ENCODE data around the gene TMEM62. TPM values are rescaled to one million over a fixed set of nuclear protein-coding genes. Genes with fewer than 3 reads are reported as not detected.

Gene TMEM62
- total RNA-seq, 2 experiments from 2014 or later, result 24.2 to 27.4 TPM

DNA sequence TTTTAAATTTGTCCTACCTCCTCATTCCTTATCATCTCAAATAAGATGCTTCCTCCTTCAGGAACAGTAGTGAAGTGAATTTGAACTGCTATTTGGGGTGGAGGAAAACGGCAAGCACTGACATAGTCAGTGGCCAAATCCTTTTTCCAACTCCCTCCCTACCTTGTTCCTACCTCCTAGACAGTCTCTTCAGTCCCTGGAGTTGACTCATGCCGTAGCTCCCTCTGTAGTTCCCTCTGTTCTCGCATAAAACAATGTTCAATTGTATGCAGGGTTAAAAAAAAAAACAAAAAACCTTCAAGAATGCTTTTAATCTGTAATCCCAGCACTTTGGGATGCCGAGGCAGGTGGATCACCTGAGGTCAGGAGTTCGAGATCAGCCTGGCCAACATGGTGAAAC lies 29.0 kb upstream of the TMEM62 start:
- intact Hi-C loops (cut with micrococcal nuclease; ENCODE audit: unreplicated experiment), result no loop called here
- peaks cover 57% of the 10 kb centered on the region for H3K79me2 ChIP-seq (ENCODE audit: insufficient read depth, low read depth, low read length)
- TF ChIP-seq, protein P1, sequence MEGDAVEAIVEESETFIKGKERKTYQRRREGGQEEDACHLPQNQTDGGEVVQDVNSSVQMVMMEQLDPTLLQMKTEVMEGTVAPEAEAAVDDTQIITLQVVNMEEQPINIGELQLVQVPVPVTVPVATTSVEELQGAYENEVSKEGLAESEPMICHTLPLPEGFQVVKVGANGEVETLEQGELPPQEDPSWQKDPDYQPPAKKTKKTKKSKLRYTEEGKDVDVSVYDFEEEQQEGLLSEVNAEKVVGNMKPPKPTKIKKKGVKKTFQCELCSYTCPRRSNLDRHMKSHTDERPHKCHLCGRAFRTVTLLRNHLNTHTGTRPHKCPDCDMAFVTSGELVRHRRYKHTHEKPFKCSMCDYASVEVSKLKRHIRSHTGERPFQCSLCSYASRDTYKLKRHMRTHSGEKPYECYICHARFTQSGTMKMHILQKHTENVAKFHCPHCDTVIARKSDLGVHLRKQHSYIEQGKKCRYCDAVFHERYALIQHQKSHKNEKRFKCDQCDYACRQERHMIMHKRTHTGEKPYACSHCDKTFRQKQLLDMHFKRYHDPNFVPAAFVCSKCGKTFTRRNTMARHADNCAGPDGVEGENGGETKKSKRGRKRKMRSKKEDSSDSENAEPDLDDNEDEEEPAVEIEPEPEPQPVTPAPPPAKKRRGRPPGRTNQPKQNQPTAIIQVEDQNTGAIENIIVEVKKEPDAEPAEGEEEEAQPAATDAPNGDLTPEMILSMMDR (conservative IDR thresholded peaks at IDR 0.05; ENCODE audit: low read length), result no peak
- no peak for TF ChIP-seq EZH2phosphoT487 (IDR thresholded peaks at IDR 0.05; ENCODE audit: borderline replicate concordance, low read depth, low read length)
- H3K4me1 ChIP-seq (ENCODE audit: insufficient read depth, low read length, poor library complexity, severe bottlenecking), result peaks cover 20% of the 10 kb centered on the region
- no TSS peak for BruUV-seq (replicated peaks)
- no peak for DNase-seq (ENCODE audit: low spot score)
- POLR2A ChIA-PET, result interaction anchor here (0.9 kb wide), 1 partner anchor 32 kb away, joined by 3 read pairs; no protein-coding TSS in a partner anchor
- no peaks in the 10 kb centered on the region for H3K9me2 ChIP-seq (ENCODE audit: insufficient read depth, low read length)
- no peak overlapping the region for H3K27ac ChIP-seq (ENCODE audit: low read depth, low read length, poor library complexity, severe bottlenecking)
- H2AFZ ChIP-seq (ENCODE audit: low read length), result no peak overlapping the region
- CTCF ChIA-PET (ENCODE audit: unreplicated experiment), result no interaction called here
- peak overlapping the region; percentile 91 for H3K4me3 ChIP-seq (ENCODE audit: low read depth, low read length, poor library complexity, severe bottlenecking)
- peaks cover 47% of the 10 kb centered on the region for H3K36me3 ChIP-seq (ENCODE audit: insufficient read depth, low read length)
- 0 out of 2 replicates have a peak, but pooled peaks cover 3% of the 10 kb centered on the region for H4K20me1 ChIP-seq (ENCODE audit: insufficient read depth, low read length)
- H3K4me2 ChIP-seq (ENCODE audit: low read length), result peak overlapping the region; percentile 84
- H3K9me3 ChIP-seq (ENCODE audit: low read length), result no peaks in the 10 kb centered on the region

DNA sequence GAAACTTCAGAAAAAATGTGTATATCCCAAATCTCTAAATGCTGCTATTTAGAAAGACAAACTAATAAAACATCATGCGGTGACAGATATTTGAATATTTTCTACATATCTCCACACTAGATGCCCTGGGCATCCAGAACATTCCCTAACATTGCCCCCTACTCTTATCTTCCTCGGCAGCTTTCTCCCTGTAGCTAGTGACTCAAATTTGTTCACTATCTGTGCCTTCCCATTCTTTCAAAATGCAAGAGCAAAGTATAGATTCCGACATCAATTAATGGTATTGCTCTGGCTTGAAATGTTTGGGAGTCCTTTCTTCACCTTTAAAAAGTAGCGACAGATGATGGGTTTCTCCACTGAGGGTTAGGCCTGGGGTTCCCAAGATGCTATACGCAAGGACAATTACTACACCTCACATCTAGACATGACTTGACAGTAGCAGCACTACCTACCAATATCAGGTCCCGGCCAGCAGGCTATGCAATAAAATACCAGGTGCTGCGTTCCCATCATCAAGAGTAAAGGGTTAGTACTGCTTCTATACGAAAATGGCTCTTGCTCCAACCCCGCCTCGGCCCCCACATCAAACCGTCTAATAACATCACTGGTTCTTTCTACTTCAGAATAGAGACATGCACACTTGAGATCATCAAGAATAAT lies 28.2 kb upstream of the TMEM62 start:
- TF ChIP-seq EZH2phosphoT487 (IDR thresholded peaks at IDR 0.05; ENCODE audit: borderline replicate concordance, low read depth, low read length), result no peak
- TF ChIP-seq, protein P1 (conservative IDR thresholded peaks at IDR 0.05; ENCODE audit: low read length), result 0 out of 2 replicates have a peak, but pooled peaks have one; percentile 12
- intact Hi-C loops (cut with micrococcal nuclease; ENCODE audit: unreplicated experiment), result no loop called here
- Histone ChIP-seq H2AFZ (ENCODE audit: low read length) (peak overlapping the region; percentile 95), H3K4me1 (ENCODE audit: insufficient read depth, low read length, poor library complexity, severe bottlenecking) (peaks cover 20% of the 10 kb centered on the region), H3K36me3 (ENCODE audit: insufficient read depth, low read length) (peaks cover 40% of the 10 kb centered on the region), H4K20me1 (ENCODE audit: insufficient read depth, low read length) (no peaks in the 10 kb centered on the region), H3K27ac (ENCODE audit: low read depth, low read length, poor library complexity, severe bottlenecking) (peak overlapping the region; percentile 66), H3K9me2 (ENCODE audit: insufficient read depth, low read length) (no peaks in the 10 kb centered on the region), H3K9me3 (ENCODE audit: low read length) (no peaks in the 10 kb centered on the region), H3K79me2 (ENCODE audit: insufficient read depth, low read depth, low read length) (peaks cover 53% of the 10 kb centered on the region), H3K4me2 (ENCODE audit: low read length) (peak overlapping the region; percentile 84), H3K4me3 (ENCODE audit: low read depth, low read length, poor library complexity, severe bottlenecking) (peak overlapping the region; percentile 91)
- DNase-seq (ENCODE audit: low spot score), result peak; percentile 63
- POLR2A ChIA-PET, result interaction anchor here (0.7 kb wide), 1 partner anchor 123 kb away, joined by 3 read pairs; no protein-coding TSS in a partner anchor
- TSS peak; percentile 84 for BruUV-seq (replicated peaks)
- CTCF ChIA-PET (ENCODE audit: unreplicated experiment), result no interaction called here
